Ovary (tissue), 3 donors: ENCODE results near the gene FLNB.

Experiments used
- CTCF ChIP-seq, 3 donors: fragments of 450-650 bp in 2 of 3; fragments of 200-600 bp in 1 of 3; IDR thresholded peaks; one replicate each; pipeline versions ENCODE4 v1.5.1 to v1.8.0; 2016 to 2022; ENCODE audit warnings: antibody characterized with exemption in 3 of 3, mild to moderate bottlenecking in 1 of 3
- EP300 ChIP-seq: sonication (generic); formaldehyde crosslinking; IDR thresholded peaks from one replicate; pipeline ENCODE4 v1.6.1; 2017; ENCODE audit warnings: antibody characterized with exemption
- donor health status: DM: no; HTN: no; CAD: no.

- no peak for TF ChIP-seq CTCF (IDR thresholded peaks at IDR 0.05)
- no peak for TF ChIP-seq EP300
Observed at GRCh38 chr3:58197588-58197987, 189.4 kb downstream of the FLNB start.
